ENCODE results near the gene TNPO3. TPM values are rescaled to one million over a fixed set of nuclear protein-coding genes. Genes with fewer than 3 reads are reported as not detected.

TNPO3 gene
- total RNA-seq, 4 donors from 2014 or later, result 34.2 to 38.6 (median 38.5) TPM

DNA sequence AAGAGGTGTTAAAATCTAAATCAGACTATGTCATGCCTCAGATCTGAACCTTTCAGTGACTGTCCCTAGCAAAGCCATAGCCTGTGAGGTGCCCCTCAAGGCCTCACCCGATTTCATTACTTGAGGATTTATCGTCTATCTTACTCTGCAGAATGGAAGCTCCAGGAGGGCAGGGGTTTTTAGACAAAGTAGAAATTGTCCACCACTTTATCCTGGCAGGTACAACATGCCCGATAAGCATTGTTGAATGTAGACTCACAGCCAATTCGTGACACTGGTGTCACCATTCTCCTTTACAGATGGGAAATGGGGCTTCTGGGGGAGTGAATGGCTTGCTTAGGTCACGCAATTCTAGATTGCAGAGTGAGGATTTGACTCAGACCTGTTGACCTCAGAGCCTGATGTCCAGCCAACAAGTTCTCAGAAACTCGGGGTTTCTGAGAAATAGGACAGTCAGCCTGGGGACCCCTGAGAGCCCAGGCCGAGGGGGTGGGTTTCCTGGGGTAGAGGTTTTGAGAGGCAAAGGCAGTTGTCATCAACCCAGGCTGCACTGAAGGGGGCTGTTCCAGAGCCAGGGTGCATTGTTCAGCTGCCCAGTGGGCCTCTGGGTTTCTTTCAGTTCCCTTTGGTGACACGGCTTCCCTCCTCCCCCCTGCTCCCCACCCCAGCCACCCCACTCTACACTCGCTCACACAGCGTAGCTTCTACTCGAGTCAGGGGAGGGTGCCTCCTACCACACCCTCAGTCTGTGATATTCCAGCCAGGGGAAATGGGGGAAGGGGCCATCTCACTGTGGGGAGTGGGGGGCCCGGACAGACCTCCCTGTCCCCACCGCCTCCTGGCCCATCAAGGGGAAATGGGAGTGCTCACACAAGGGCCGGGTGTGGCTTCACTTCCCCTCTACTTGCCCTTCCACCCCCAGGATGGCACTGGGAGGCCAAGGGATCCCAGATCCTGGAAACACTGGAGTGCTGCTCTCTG, 120.3 kb downstream of the TNPO3 start:
- TF ChIP-seq, protein P1, sequence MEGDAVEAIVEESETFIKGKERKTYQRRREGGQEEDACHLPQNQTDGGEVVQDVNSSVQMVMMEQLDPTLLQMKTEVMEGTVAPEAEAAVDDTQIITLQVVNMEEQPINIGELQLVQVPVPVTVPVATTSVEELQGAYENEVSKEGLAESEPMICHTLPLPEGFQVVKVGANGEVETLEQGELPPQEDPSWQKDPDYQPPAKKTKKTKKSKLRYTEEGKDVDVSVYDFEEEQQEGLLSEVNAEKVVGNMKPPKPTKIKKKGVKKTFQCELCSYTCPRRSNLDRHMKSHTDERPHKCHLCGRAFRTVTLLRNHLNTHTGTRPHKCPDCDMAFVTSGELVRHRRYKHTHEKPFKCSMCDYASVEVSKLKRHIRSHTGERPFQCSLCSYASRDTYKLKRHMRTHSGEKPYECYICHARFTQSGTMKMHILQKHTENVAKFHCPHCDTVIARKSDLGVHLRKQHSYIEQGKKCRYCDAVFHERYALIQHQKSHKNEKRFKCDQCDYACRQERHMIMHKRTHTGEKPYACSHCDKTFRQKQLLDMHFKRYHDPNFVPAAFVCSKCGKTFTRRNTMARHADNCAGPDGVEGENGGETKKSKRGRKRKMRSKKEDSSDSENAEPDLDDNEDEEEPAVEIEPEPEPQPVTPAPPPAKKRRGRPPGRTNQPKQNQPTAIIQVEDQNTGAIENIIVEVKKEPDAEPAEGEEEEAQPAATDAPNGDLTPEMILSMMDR (IDR thresholded peaks at IDR 0.05; ENCODE audit: low read depth), result no peak

DNA sequence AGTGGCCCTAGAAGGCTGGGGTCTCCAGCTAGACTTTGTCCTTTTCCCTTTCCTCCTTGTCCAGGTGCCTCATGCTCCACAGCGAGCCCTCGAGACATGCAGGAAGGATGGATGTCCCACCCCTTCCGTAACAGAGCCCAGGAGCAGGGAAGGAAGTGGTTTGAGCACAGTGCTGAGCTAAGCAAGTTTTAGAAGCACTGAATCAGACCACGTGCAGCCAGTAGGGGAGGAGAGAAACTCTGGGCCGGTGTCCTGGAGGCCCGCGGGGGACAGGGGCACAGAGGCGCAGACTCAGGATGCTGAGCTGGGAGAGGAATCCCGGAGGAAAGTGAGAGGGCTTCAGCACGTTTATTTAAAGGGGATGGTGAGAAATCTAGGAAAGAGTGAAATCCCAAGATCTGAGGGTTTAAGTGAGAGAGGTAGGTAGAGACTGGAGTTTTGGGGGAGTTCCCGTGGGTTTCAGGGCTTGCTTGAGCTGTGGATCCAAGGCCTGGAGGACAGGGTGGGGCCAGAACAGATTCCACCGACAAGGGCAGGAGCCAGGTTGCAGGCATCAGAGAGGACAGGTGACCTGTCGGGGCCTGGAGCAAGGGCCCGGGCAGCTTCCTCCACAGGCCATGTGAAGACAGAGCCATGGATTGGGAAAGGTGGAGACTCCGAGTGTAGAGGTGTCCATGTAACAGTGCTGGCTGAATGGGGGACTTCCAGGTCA, 121.6 kb downstream of the TNPO3 start:
- TF ChIP-seq, protein P1 (IDR thresholded peaks at IDR 0.05; ENCODE audit: low read depth), result no peak

GRCh38 chr7:128932862-128933179, 122.1 kb downstream of the TNPO3 start:
- TF ChIP-seq, protein P1 (IDR thresholded peaks at IDR 0.05; ENCODE audit: low read depth), result no peak

GRCh38 chr7:128931965-128932861, 122.7 kb downstream of the TNPO3 start:
- TF ChIP-seq, protein P1 (IDR thresholded peaks at IDR 0.05; ENCODE audit: low read depth), result no peak

GRCh38 chr7:128931190-128931798, 123.6 kb downstream of the TNPO3 start:
- TF ChIP-seq, protein P1 (IDR thresholded peaks at IDR 0.05; ENCODE audit: low read depth), result no peak

DNA sequence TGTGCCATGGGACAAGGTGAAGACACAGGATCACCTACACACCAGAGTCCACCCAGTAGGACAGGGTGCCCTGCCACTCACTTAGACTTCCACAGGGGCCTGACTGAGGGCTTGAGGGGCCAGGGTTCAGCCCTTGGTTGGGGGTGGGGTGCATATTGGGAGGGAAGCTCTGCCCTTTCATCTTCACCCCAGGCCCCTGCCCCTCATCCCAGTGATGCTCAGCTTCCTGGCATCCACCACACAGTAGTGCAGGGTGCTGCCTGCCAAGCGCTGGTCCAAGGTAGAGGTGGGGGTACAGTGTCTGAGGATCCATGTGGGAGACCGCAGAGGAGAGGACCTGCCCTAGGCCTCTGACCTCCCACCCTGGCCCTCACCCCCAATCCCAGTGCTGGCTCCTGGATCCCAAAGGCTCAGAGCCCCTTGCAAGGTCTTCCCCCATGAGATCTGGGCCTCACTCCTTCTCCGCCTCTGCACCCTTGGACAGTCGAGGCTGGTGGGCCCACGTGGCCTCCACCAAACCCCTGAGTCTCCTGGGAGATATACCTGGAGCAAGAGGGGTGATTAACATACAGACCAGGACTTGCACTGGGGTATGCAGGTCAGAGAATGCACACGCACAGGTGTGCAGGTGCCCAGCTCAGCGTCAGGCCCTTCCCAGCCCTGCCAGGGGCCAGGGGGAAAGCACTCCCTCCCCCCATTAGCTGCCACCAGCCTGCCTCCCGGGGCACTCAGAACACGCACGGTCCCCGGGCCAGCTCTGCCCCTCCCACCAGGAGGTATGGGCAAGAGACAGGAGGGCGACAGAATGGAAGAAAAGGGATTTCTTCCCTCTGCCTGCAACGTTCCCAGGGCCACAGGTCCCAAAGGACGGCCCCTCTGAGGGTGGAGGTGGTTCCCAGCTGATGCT, 125.8 kb downstream of the TNPO3 start:
- TF ChIP-seq, protein P1 (IDR thresholded peaks at IDR 0.05; ENCODE audit: low read depth), result no peak

Data from subcutaneous adipose tissue (tissue), 4 donors.